SK-N-SH treated with all-trans-retinoic acid at 6 μM for 48 hours (cell line): ENCODE measurements around the gene TRIM72.

Experiments used
- ARNTL ChIP-seq: fragments of 450-650 bp; formaldehyde crosslinking; IDR thresholded peaks from 2 replicates; pipeline ENCODE4 v1.5.0; 2020; ENCODE audit warnings: low read depth, mild to moderate bottlenecking, moderate library complexity, borderline replicate concordance
- BACH2 ChIP-seq: fragments of 250-450 bp; sonication (Bioruptor Pico); IDR thresholded peaks from 2 replicates; pipeline ENCODE4 v1.9.0; 2021; ENCODE audit warnings: mild to moderate bottlenecking, borderline replicate concordance
- OSR1 ChIP-seq: fragments of 250-450 bp; sonication (Bioruptor Pico); IDR thresholded peaks from 2 replicates; pipeline ENCODE4 v1.8.0; 2022; ENCODE audit warnings: moderate library complexity, mild to moderate bottlenecking, inconsistent platforms
- RARB ChIP-seq: fragments of 250-450 bp; sonication (Bioruptor Pico); IDR thresholded peaks from 2 replicates; pipeline ENCODE4 v1.8.0; 2021; ENCODE audit warnings: mild to moderate bottlenecking, moderate library complexity
- ZFP3 ChIP-seq: fragments of 250-450 bp; sonication (Bioruptor Pico); IDR thresholded peaks from 2 replicates; pipeline ENCODE4 v1.5.0; 2020; ENCODE audit warnings: mild to moderate bottlenecking, moderate library complexity
- ZFP30 ChIP-seq: fragments of 450-650 bp; formaldehyde crosslinking; IDR thresholded peaks from 2 replicates; pipeline ENCODE4 v1.5.0; 2022; ENCODE audit warnings: mild to moderate bottlenecking, moderate library complexity
- TF ChIP-seq, protein P1 (sequence below): fragments of 250-450 bp; sonication (Bioruptor Pico); IDR thresholded peaks from 2 replicates; pipeline ENCODE4 v1.5.1; 2020; ENCODE audit warnings: low read depth, mild to moderate bottlenecking, moderate library complexity
- TF ChIP-seq, protein P2 (sequence below): fragments of 250-450 bp; sonication (Bioruptor Pico); IDR thresholded peaks from 2 replicates; pipeline ENCODE4 v1.8.0; 2020; ENCODE audit warnings: mild to moderate bottlenecking, moderate library complexity, borderline replicate concordance

DNA sequence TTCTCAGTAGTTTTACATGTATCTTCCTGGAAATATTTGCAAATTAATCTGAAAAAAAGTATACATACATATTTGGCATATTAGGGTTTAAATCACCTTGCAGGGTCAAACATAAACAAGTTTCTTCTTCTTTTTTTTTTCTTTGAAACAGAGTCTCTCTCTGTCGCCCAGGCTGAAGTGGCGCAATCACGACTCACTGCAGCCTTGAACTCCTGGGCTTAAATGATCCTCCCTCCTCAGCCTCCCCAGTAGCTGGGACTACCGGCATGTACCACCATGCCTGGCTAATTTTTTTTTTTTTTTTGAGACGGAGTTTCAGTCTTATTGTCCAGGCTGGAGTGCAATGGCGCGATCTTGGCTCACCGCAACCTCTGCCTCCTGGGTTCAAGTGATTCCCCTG, 46.6 kb upstream of the TRIM72 start:
- TF ChIP-seq BACH2 (CRISPR knock-in tag), result no peak
- TF ChIP-seq, protein P1, sequence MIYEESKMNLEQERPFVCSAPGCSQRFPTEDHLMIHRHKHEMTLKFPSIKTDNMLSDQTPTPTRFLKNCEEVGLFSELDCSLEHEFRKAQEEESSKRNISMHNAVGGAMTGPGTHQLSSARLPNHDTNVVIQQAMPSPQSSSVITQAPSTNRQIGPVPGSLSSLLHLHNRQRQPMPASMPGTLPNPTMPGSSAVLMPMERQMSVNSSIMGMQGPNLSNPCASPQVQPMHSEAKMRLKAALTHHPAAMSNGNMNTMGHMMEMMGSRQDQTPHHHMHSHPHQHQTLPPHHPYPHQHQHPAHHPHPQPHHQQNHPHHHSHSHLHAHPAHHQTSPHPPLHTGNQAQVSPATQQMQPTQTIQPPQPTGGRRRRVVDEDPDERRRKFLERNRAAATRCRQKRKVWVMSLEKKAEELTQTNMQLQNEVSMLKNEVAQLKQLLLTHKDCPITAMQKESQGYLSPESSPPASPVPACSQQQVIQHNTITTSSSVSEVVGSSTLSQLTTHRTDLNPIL, result no peak
- TF ChIP-seq ZFP30 (CRISPR knock-in tag), result no peak
- no peak for TF ChIP-seq RARB (CRISPR knock-in tag)
- no peak for TF ChIP-seq ARNTL (CRISPR knock-in tag)
- no peak for TF ChIP-seq ZFP3 (CRISPR knock-in tag)
- TF ChIP-seq, protein P2, sequence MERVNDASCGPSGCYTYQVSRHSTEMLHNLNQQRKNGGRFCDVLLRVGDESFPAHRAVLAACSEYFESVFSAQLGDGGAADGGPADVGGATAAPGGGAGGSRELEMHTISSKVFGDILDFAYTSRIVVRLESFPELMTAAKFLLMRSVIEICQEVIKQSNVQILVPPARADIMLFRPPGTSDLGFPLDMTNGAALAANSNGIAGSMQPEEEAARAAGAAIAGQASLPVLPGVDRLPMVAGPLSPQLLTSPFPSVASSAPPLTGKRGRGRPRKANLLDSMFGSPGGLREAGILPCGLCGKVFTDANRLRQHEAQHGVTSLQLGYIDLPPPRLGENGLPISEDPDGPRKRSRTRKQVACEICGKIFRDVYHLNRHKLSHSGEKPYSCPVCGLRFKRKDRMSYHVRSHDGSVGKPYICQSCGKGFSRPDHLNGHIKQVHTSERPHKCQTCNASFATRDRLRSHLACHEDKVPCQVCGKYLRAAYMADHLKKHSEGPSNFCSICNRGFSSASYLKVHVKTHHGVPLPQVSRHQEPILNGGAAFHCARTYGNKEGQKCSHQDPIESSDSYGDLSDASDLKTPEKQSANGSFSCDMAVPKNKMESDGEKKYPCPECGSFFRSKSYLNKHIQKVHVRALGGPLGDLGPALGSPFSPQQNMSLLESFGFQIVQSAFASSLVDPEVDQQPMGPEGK (CRISPR knock-in tag), result no peak
- no peak for TF ChIP-seq OSR1 (CRISPR knock-in tag)
